Panc1 (cell line): ENCODE measurements around the gene SPRED3. TPM values are rescaled to one million over a fixed set of nuclear protein-coding genes. Genes with fewer than 3 reads are reported as not detected.

Experiments used
- ATAC-seq: fragments of 200-7000 bp; cut with Tn5 transposase; 2 replicates; pipeline ENCODE4 v1.9.1; 2020; ENCODE audit warnings: mild to moderate bottlenecking, moderate library complexity
- BruUV-seq: library from RNA; stranded (reverse); fragments of 400-500 nt; replicated peaks from 2 replicates; lab custom pipeline; 2021; lab: Mats Ljungman, UMichigan
- CTCF ChIA-PET: fragments of 300-600 bp; sonication (Branson Sonifier 250); formaldehyde crosslinking; loops from one replicate; lab custom pipeline; 2022; ENCODE audit warnings: antibody characterized with exemption; lab: Charles Lee
- POLR2A ChIA-PET: fragments of 300-600 bp; sonication (Branson Sonifier 250); formaldehyde crosslinking; loops from one replicate; lab custom pipeline; 2022; ENCODE audit warnings: antibody characterized with exemption; lab: Charles Lee
- DNase-seq: peaks from one replicate; pipeline ENCODE4 v3.0.0-alpha.2; 2010; ENCODE audit warnings: low read depth, low spot score
- H3K27ac ChIP-seq: 2 replicates; pipeline ENCODE4 v1.5.1; 2011; ENCODE audit warnings: mild to moderate bottlenecking, low read length, inconsistent platforms
- H3K27me3 ChIP-seq: fragments of 200-500 bp; sonication (Bioruptor generic); 2 replicates; pipeline ENCODE4 v1.6.0; 2014; ENCODE audit warnings: low read length, inconsistent platforms; ENCODE audit not compliant: control insufficient read depth, insufficient read depth
- H3K36me3 ChIP-seq: fragments of 200-500 bp; sonication (Bioruptor generic); 2 replicates; pipeline ENCODE4 v1.5.1; 2014; ENCODE audit warnings: inconsistent platforms, mild to moderate bottlenecking, low read length, moderate library complexity; ENCODE audit not compliant: control insufficient read depth, insufficient read depth
- H3K4me1 ChIP-seq: 2 replicates; pipeline ENCODE4 v1.5.1; 2011; ENCODE audit warnings: inconsistent platforms, mild to moderate bottlenecking, low read length, moderate library complexity; ENCODE audit not compliant: control insufficient read depth, insufficient read depth
- H3K4me3 ChIP-seq, 2 experiments: 2 replicates each; pipeline ENCODE4 v1.5.1; 2011 to 2012; ENCODE audit warnings: low read depth in 2 of 2, low read length in 2 of 2, mild to moderate bottlenecking in 2 of 2, inconsistent platforms in 1 of 2, moderate library complexity in 1 of 2
- H3K9me3 ChIP-seq: fragments of 200-500 bp; sonication (Bioruptor generic); 2 replicates; pipeline ENCODE4 v1.5.1; 2014; ENCODE audit warnings: low read depth, mild to moderate bottlenecking, inconsistent platforms, low read length, moderate library complexity; ENCODE audit not compliant: control insufficient read depth, insufficient read depth
- POLR2AphosphoS5 ChIP-seq: IDR thresholded peaks from 2 replicates; pipeline ENCODE4 v1.6.1; 2012; ENCODE audit warnings: mild to moderate bottlenecking, low read depth, low read length, moderate library complexity
- SIN3A ChIP-seq: IDR thresholded peaks from 2 replicates; pipeline ENCODE4 v1.6.1; 2012; ENCODE audit warnings: low read depth, mild to moderate bottlenecking, low read length, moderate library complexity, borderline replicate concordance; ENCODE audit not compliant: insufficient read depth
- TCF7L2 ChIP-seq: IDR thresholded peaks from 2 replicates; pipeline ENCODE4 v1.6.1; 2011; ENCODE audit warnings: mild to moderate bottlenecking, low read depth, low read length, inconsistent platforms
- in situ Hi-C: cut with HindIII; loops from 2 replicates; pipeline ENCODE4 v1.10.0; 2016; ENCODE audit warnings: low sequenced_read_pairs, low pct_unique_long_range_greater_than_20kb
- intact Hi-C: fragments of 100-400 bp; cut with micrococcal nuclease; formaldehyde crosslinking; loops from one replicate; pipeline ENCODE4 v1.10.0; 2022; ENCODE audit not compliant: unreplicated experiment
- total RNA-seq: library from RNA; stranded (reverse); gene quantifications from one replicate; pipeline ENCODE4 v1.2.1, GENCODE V29; 2021; ENCODE audit not compliant: unreplicated experiment
- TF ChIP-seq, protein P1 (sequence below): fragments of 450-650 bp; IDR thresholded peaks from 2 replicates; pipeline ENCODE4 v1.5.1; 2017; ENCODE audit warnings: mild to moderate bottlenecking
- TF ChIP-seq, protein P2 (sequence below), 2 experiments: IDR thresholded peaks; 2 replicates each; pipeline ENCODE4 v1.6.1; 2011 to 2012; ENCODE audit warnings: low read depth in 2 of 2, control low read depth in 1 of 2, low read length in 1 of 2, mild to moderate bottlenecking in 1 of 2, moderate library complexity in 1 of 2; ENCODE audit not compliant: insufficient read depth in 1 of 2

The SPRED3 gene
- total RNA-seq, 1 experiment from 2014 or later = 3.8 TPM

DNA sequence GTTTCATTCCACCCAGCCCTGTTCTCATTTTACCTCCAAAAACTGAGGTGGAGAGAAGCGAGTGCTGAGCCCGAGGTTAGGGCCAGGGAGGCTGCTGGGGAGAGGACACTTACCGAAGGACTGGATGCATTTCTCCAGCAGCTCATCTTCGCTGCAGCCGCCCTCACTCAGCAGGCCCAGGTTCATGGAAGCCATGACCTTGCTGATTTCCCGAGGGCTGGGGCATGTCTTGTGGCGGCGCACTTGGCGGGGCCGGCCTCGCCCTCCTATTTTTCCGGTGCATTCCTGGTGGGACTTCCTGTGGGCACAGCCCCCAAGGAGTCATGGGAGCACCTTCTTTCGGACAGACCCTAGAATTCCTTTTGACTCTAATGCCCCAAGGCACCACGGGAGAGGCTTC lies 33.4 kb downstream of the SPRED3 start:
- BruUV-seq = no TSS peak
- no peak overlapping the region for H3K27ac ChIP-seq
- TF ChIP-seq SIN3A (no peak), TCF7L2 (no peak)
- TF ChIP-seq, protein P1, sequence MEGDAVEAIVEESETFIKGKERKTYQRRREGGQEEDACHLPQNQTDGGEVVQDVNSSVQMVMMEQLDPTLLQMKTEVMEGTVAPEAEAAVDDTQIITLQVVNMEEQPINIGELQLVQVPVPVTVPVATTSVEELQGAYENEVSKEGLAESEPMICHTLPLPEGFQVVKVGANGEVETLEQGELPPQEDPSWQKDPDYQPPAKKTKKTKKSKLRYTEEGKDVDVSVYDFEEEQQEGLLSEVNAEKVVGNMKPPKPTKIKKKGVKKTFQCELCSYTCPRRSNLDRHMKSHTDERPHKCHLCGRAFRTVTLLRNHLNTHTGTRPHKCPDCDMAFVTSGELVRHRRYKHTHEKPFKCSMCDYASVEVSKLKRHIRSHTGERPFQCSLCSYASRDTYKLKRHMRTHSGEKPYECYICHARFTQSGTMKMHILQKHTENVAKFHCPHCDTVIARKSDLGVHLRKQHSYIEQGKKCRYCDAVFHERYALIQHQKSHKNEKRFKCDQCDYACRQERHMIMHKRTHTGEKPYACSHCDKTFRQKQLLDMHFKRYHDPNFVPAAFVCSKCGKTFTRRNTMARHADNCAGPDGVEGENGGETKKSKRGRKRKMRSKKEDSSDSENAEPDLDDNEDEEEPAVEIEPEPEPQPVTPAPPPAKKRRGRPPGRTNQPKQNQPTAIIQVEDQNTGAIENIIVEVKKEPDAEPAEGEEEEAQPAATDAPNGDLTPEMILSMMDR = no peak
- no peaks in the 10 kb centered on the region for H3K9me3 ChIP-seq
- POLR2A ChIA-PET = no interaction called here
- no peak overlapping the region for H3K4me3 ChIP-seq
- no peaks in the 10 kb centered on the region for H3K4me1 ChIP-seq
- no peak for DNase-seq
- intact Hi-C loops (no loop called here), in situ Hi-C loops (no loop called here)
- ATAC-seq = no peak
- no peaks in the 10 kb centered on the region for H3K36me3 ChIP-seq
- CTCF ChIA-PET = interaction anchor here (1.0 kb wide), 1 partner anchor 57 kb away, joined by 4 read pairs; no protein-coding TSS in a partner anchor
- no peaks in the 10 kb centered on the region for H3K27me3 ChIP-seq

DNA sequence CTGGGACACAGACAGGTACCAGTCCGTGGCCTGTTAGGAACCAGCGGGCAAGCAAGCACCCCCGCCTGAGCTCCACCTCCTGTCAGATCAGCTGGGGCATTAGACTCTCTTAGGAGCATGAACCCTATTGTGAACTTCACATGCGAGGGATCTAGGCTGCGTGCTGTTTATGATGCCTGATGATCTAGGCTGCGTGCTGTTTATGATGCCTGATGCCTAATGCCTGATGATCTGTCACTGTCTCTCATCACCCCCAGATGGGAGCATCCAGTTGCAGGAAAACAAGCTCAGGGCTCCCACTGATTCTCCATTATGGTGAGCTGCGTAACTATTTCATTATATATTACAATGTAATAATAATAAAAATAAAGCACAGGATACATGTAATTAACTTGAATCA lies 33.9 kb downstream of the SPRED3 start:
- Histone ChIP-seq H3K27ac (no peak overlapping the region), H3K27me3 (no peaks in the 10 kb centered on the region), H3K4me1 (no peaks in the 10 kb centered on the region), H3K9me3 (no peaks in the 10 kb centered on the region), H3K4me3 (no peak overlapping the region), H3K36me3 (no peaks in the 10 kb centered on the region)
- TF ChIP-seq, protein P1 = no peak
- no peak for TF ChIP-seq POLR2AphosphoS5
- TF ChIP-seq, protein P2, sequence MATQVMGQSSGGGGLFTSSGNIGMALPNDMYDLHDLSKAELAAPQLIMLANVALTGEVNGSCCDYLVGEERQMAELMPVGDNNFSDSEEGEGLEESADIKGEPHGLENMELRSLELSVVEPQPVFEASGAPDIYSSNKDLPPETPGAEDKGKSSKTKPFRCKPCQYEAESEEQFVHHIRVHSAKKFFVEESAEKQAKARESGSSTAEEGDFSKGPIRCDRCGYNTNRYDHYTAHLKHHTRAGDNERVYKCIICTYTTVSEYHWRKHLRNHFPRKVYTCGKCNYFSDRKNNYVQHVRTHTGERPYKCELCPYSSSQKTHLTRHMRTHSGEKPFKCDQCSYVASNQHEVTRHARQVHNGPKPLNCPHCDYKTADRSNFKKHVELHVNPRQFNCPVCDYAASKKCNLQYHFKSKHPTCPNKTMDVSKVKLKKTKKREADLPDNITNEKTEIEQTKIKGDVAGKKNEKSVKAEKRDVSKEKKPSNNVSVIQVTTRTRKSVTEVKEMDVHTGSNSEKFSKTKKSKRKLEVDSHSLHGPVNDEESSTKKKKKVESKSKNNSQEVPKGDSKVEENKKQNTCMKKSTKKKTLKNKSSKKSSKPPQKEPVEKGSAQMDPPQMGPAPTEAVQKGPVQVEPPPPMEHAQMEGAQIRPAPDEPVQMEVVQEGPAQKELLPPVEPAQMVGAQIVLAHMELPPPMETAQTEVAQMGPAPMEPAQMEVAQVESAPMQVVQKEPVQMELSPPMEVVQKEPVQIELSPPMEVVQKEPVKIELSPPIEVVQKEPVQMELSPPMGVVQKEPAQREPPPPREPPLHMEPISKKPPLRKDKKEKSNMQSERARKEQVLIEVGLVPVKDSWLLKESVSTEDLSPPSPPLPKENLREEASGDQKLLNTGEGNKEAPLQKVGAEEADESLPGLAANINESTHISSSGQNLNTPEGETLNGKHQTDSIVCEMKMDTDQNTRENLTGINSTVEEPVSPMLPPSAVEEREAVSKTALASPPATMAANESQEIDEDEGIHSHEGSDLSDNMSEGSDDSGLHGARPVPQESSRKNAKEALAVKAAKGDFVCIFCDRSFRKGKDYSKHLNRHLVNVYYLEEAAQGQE (IDR thresholded peaks at IDR 0.05; ENCODE audit: insufficient read depth in 1 of 2, low read depth in 2 of 2, low read length in 1 of 2) = no peak
- no peak for TF ChIP-seq SIN3A
- TF ChIP-seq TCF7L2 = no peak
- in situ Hi-C loops (no loop called here), intact Hi-C loops (no loop called here)
- ChIA-PET POLR2A (no interaction called here), CTCF (no interaction called here)
- BruUV-seq = no TSS peak
- ATAC-seq (no peak), DNase-seq (no peak)
